ENCODE results near the gene EPHB1. TPM values are rescaled to one million over a fixed set of nuclear protein-coding genes. Genes with fewer than 3 reads are reported as not detected.

Gene EPHB1
- total RNA-seq, 1 experiment from 2014 or later: 0.86 TPM

- DNase-seq (ENCODE audit: low read depth, low spot score) (no peak), ATAC-seq (no peak)
- TF ChIP-seq EZH2 (IDR thresholded peaks at IDR 0.05): no peak
- TF ChIP-seq POLR2AphosphoS5 (IDR thresholded peaks at IDR 0.05; ENCODE audit: low read depth, low read length): no peak
- no peak for TF ChIP-seq ZBTB33 (IDR thresholded peaks at IDR 0.05; ENCODE audit: extremely low read depth, insufficient replicate concordance, low read length)
- no peak for TF ChIP-seq POLR2A (IDR thresholded peaks at IDR 0.05; ENCODE audit: borderline replicate concordance, extremely low read depth, insufficient read depth, insufficient read length)
- no peak for TF ChIP-seq RAD21 (IDR thresholded peaks at IDR 0.05; ENCODE audit: low read depth)
- no peak for TF ChIP-seq SRF (IDR thresholded peaks at IDR 0.05; ENCODE audit: low read depth)
- TF ChIP-seq SP1 (IDR thresholded peaks at IDR 0.05; ENCODE audit: low read depth): no peak
- no peak for TF ChIP-seq CTCF (IDR thresholded peaks at IDR 0.05 in 2 of 3, conservative IDR thresholded peaks at IDR 0.05 in 1 of 3; ENCODE audit: borderline replicate concordance in 1 of 3, insufficient read depth in 1 of 3, low read depth in 2 of 3, low read length in 2 of 3)
- no peak for TF ChIP-seq JUND (IDR thresholded peaks at IDR 0.05)
- intact Hi-C loops (cut with micrococcal nuclease): no loop called here
- CTCF ChIA-PET: no interaction called here
- Histone ChIP-seq H3K4me2 (ENCODE audit: low read length) (no peak overlapping the region), H4K20me1 (ENCODE audit: insufficient read depth) (no peaks in the 10 kb centered on the region), H3K9ac (ENCODE audit: low read length) (no peak overlapping the region), H2AFZ (ENCODE audit: low read depth, low read length, poor library complexity, severe bottlenecking) (no peak overlapping the region), H3K9me2 (ENCODE audit: insufficient read depth) (no peaks in the 10 kb centered on the region), H3K4me3 (replicated peaks in 1 of 2; ENCODE audit: low read depth in 1 of 2, low read length in 2 of 2) (no peak overlapping the region), H3K4me1 (ENCODE audit: control insufficient read depth in 1 of 2, insufficient read depth in 2 of 2, low read length in 2 of 2) (no peaks in the 10 kb centered on the region), H3K27me3 (ENCODE audit: insufficient read depth, low read length) (peaks cover 12% of the 10 kb centered on the region; the same call in 1 of the 2 replicates), H3K9me3 (ENCODE audit: control insufficient read depth in 1 of 2, insufficient read depth in 1 of 2, low read depth in 1 of 2, low read length in 2 of 2) (no peaks in the 10 kb centered on the region), H3K79me2 (ENCODE audit: insufficient read depth, low read length) (no peaks in the 10 kb centered on the region), H3K36me3 (ENCODE audit: control insufficient read depth in 1 of 2, insufficient read depth in 2 of 2, low read length in 2 of 2) (no peaks in the 10 kb centered on the region), H3K27ac (ENCODE audit: low read depth, low read length) (no peak overlapping the region)
- BruUV-seq (replicated peaks): no TSS peak
- RAD21 ChIA-PET (ENCODE audit: low non-redundant PET in 1 of 2, low total read pairs in 2 of 2, uncharacterized antibody in 2 of 2, unreplicated experiment in 2 of 2): no interaction called here
- POLR2A ChIA-PET: no interaction called here
Measured at GRCh38 chr3:135141160-135141559, 346.1 kb downstream of the EPHB1 start.

Measured in HCT116 (cell line).